Nucleus accumbens (tissue), 56 donors: ENCODE measurements around the gene ATP6V0C.
A peak's percentile ranks its signal among the peaks of the same experiment; 100 is the strongest.

ENCODE experiments used
- DNase-seq, 56 donors: peaks; one replicate each; lab custom pipeline; 2025; lab: John Stamatoyannopoulos, UW

The ATP6V0C gene

GRCh38 chr16:2507052-2507659 lies 6.6 kb upstream of the ATP6V0C start:
- peak in 3 of 56 donors; percentile 15 to 51 (median 20) for DNase-seq

GRCh38 chr16:2507665-2508064 lies 6.1 kb upstream of the ATP6V0C start:
- peak in 2 of 56 donors; percentile 33 to 51 for DNase-seq

- no peak for DNase-seq
Measured at GRCh38 chr16:2508722-2509400, 4.9 kb upstream of the ATP6V0C start.

GRCh38 chr16:2511128-2511800 lies 2.5 kb upstream of the ATP6V0C start:
- DNase-seq = peak in 39 of 56 donors; percentile 12 to 79 (median 49)

- DNase-seq = no peak
Measured at GRCh38 chr16:2511996-2512734, 1.6 kb upstream of the ATP6V0C start.

GRCh38 chr16:2512735-2513404 lies 882 bp upstream of the ATP6V0C start:
- DNase-seq = peak in 2 of 56 donors; percentile 24 to 53

- peak in 1 of 56 donors; percentile 35 for DNase-seq
Measured at GRCh38 chr16:2514333-2515179, 804 bp downstream of the ATP6V0C start.

- DNase-seq = no peak
Measured at GRCh38 chr16:2515180-2515851, 1.6 kb downstream of the ATP6V0C start.

- peak in 1 of 56 donors; percentile 41 for DNase-seq
Measured at GRCh38 chr16:2516391-2517240, 2.9 kb downstream of the ATP6V0C start.

- no peak for DNase-seq
Measured at GRCh38 chr16:2517954-2518605, 4.3 kb downstream of the ATP6V0C start.

GRCh38 chr16:2518823-2519710 lies 5.3 kb downstream of the ATP6V0C start:
- DNase-seq = no peak

GRCh38 chr16:2519711-2520080 lies 5.9 kb downstream of the ATP6V0C start:
- DNase-seq = no peak

- DNase-seq = peak in 55 of 56 donors; percentile 33 to 93 (median 81)
Measured at GRCh38 chr16:2520097-2520783, 6.5 kb downstream of the ATP6V0C start, which contains the start of gene AMDHD2. AMDHD2 (plus strand) TSS chr16:2520371; CDS start chr16:2520459, 88 bp downstream.

- no peak for DNase-seq
Measured at GRCh38 chr16:2520784-2521531, 7.2 kb downstream of the ATP6V0C start.

GRCh38 chr16:2523801-2524231 lies 10.1 kb downstream of the ATP6V0C start:
- DNase-seq = no peak
